Right lobe of liver (tissue), 4 donors: ENCODE results near the gene DOCK1.

Experiments
- CTCF ChIP-seq, 4 donors: fragments of 200-600 bp in 3 of 4; fragments of 450-650 bp in 1 of 4; IDR thresholded peaks; one replicate each; pipeline versions ENCODE4 v1.5.1 to v1.8.0; 2016 to 2022; ENCODE audit warnings: antibody characterized with exemption in 4 of 4, mild to moderate bottlenecking in 2 of 4
- POLR2A ChIP-seq: fragments of 450-650 bp; IDR thresholded peaks from one replicate; pipeline ENCODE4 v1.6.1; 2017; ENCODE audit warnings: antibody characterized with exemption, mild to moderate bottlenecking
- donor health status: DM: no; HTN: no; CAD: no.
- donor health status: DM: no; HTN: no; CAD: no.
- donor health status: DM: no; HTN: yes; CAD: no.

GRCh38 chr10:126935263-126935946 is 30.2 kb downstream of the DOCK1 start:
- TF ChIP-seq CTCF (IDR thresholded peaks at IDR 0.05) = no peak
- no peak for TF ChIP-seq POLR2A
